HCT116 (cell line): ENCODE data around the gene KIF5A. TPM values are rescaled to one million over a fixed set of nuclear protein-coding genes. Genes with fewer than 3 reads are reported as not detected.

Experiments
- ATAC-seq: fragments of 200-7000 bp; cut with Tn5 transposase; 2 replicates; pipeline ENCODE4 v1.9.1; 2020; ENCODE audit warnings: mild to moderate bottlenecking, moderate library complexity
- BruUV-seq: library from RNA; stranded (reverse); fragments of 400-500 nt; replicated peaks from 2 replicates; lab custom pipeline; 2021; lab: Mats Ljungman, UMichigan
- CTCF ChIA-PET: fragments of 300-600 bp; sonication (Branson Sonifier 250); formaldehyde crosslinking; loops from one replicate; lab custom pipeline; 2021; ENCODE audit warnings: antibody characterized with exemption; lab: Charles Lee
- POLR2A ChIA-PET: fragments of 300-600, 350-600 bp; sonication (Branson Sonifier 250); formaldehyde crosslinking; loops from one replicate; lab custom pipeline; 2021; ENCODE audit warnings: antibody characterized with exemption; lab: Charles Lee
- RAD21 ChIA-PET, 2 experiments: fragments of 300-600 bp; sonication (Branson Sonifier 250); formaldehyde crosslinking; loops; one replicate each; lab custom pipeline; 2023; ENCODE audit warnings: low total read pairs in 2 of 2; ENCODE audit not compliant: uncharacterized antibody in 2 of 2, unreplicated experiment in 2 of 2, low non-redundant PET in 1 of 2; lab: Charles Lee
- DNase-seq: peaks from one replicate; pipeline ENCODE4 v3.0.0-alpha.2; 2010; ENCODE audit warnings: low read depth, low spot score
- H2AFZ ChIP-seq: fragments of 200-600 bp; shearing (Covaris generic), sonication (generic); 2 replicates; pipeline ENCODE4 v1.6.1; 2017; ENCODE audit warnings: low read depth, mixed run types, mixed read lengths, antibody characterized with exemption, low read length; ENCODE audit not compliant: poor library complexity, severe bottlenecking
- H3K27ac ChIP-seq: 2 replicates; pipeline ENCODE4 v1.5.1; 2012; ENCODE audit warnings: low read depth, low read length
- H3K27me3 ChIP-seq: fragments of 200-600 bp; sonication (generic); 2 replicates; pipeline ENCODE4 v1.6.1; 2016; ENCODE audit warnings: mixed run types, low read length, mixed read lengths; ENCODE audit not compliant: insufficient read depth
- H3K36me3 ChIP-seq, 2 experiments: fragments of 200-500 bp in 1 of 2; fragments of 200-600 bp in 1 of 2; sonication (Bioruptor generic) in 1 of 2; sonication (generic) in 1 of 2; 2 replicates each; pipeline versions ENCODE4 v1.5.1 to v1.6.1; 2014 to 2016; ENCODE audit warnings: low read length in 2 of 2, inconsistent platforms in 1 of 2, mixed read lengths in 1 of 2, mixed run types in 1 of 2; ENCODE audit not compliant: insufficient read depth in 2 of 2, control insufficient read depth in 1 of 2
- H3K4me1 ChIP-seq, 2 experiments: fragments of 200-600 bp in 1 of 2; sonication (generic) in 1 of 2; 2 replicates each; pipeline versions ENCODE4 v1.5.1 to v1.6.1; 2012 to 2017; ENCODE audit warnings: low read length in 2 of 2, inconsistent platforms in 1 of 2, mild to moderate bottlenecking in 1 of 2, mixed read lengths in 1 of 2, mixed run types in 1 of 2, moderate library complexity in 1 of 2; ENCODE audit not compliant: insufficient read depth in 2 of 2, control insufficient read depth in 1 of 2
- H3K4me2 ChIP-seq: fragments of 200-600 bp; sonication (generic); 2 replicates; pipeline ENCODE4 v1.6.1; 2017; ENCODE audit warnings: mixed run types, low read length, mixed read lengths
- H3K4me3 ChIP-seq, 2 experiments: fragments of 200-600 bp in 1 of 2; sonication (generic) in 1 of 2; replicated peaks in 1 of 2; 2 replicates each; pipeline ENCODE4 v1.5.1; 2011 to 2016; ENCODE audit warnings: low read length in 2 of 2, control low read depth in 1 of 2, low read depth in 1 of 2, mild to moderate bottlenecking in 1 of 2, mixed read lengths in 1 of 2, mixed run types in 1 of 2
- H3K79me2 ChIP-seq: fragments of 200-600 bp; sonication (generic); 2 replicates; pipeline ENCODE4 v1.6.1; 2017; ENCODE audit warnings: mild to moderate bottlenecking, mixed run types, low read length, moderate library complexity, mixed read lengths; ENCODE audit not compliant: insufficient read depth
- H3K9ac ChIP-seq: fragments of 200-600 bp; sonication (generic); 2 replicates; pipeline ENCODE4 v1.6.1; 2016; ENCODE audit warnings: low read length, mixed read lengths
- H3K9me2 ChIP-seq: fragments of 200-600 bp; sonication (generic), shearing (Covaris generic); 2 replicates; pipeline ENCODE4 v1.6.1; 2017; ENCODE audit warnings: mixed run types, mild to moderate bottlenecking, moderate library complexity; ENCODE audit not compliant: insufficient read depth
- H3K9me3 ChIP-seq, 2 experiments: fragments of 200-500 bp in 1 of 2; fragments of 200-600 bp in 1 of 2; sonication (Bioruptor generic) in 1 of 2; sonication (generic) in 1 of 2; 2 replicates each; pipeline ENCODE4 v1.6.1; 2014 to 2017; ENCODE audit warnings: low read length in 2 of 2, mixed read lengths in 2 of 2, inconsistent platforms in 1 of 2, low read depth in 1 of 2, mild to moderate bottlenecking in 1 of 2, mixed run types in 1 of 2, moderate library complexity in 1 of 2; ENCODE audit not compliant: control insufficient read depth in 1 of 2, insufficient read depth in 1 of 2
- H4K20me1 ChIP-seq: fragments of 200-600 bp; sonication (generic), shearing (Covaris generic); 2 replicates; pipeline ENCODE4 v1.6.1; 2017; ENCODE audit warnings: mixed run types, mild to moderate bottlenecking, moderate library complexity; ENCODE audit not compliant: insufficient read depth
- CEBPB ChIP-seq: IDR thresholded peaks from 2 replicates; pipeline ENCODE4 v1.6.1; 2012; ENCODE audit warnings: low read depth
- ELF1 ChIP-seq: IDR thresholded peaks from 2 replicates; pipeline ENCODE4 v1.6.1; 2012; ENCODE audit warnings: low read depth, borderline replicate concordance
- EZH2 ChIP-seq: fragments of 200-600 bp; sonication (generic); IDR thresholded peaks from 2 replicates; pipeline ENCODE4 v1.6.1; 2017; ENCODE audit warnings: antibody characterized with exemption, mixed run types
- EZH2phosphoT487 ChIP-seq: fragments of 200-600 bp; IDR thresholded peaks from 2 replicates; pipeline ENCODE4 v1.6.1; 2018; ENCODE audit warnings: antibody characterized with exemption, borderline replicate concordance
- FOSL1 ChIP-seq: IDR thresholded peaks from 2 replicates; pipeline ENCODE4 v1.6.1; 2012; ENCODE audit warnings: low read depth
- JUND ChIP-seq: IDR thresholded peaks from 2 replicates; pipeline ENCODE4 v1.6.1; 2012
- POLR2A ChIP-seq: IDR thresholded peaks from 2 replicates; pipeline ENCODE4 v1.7.0; 2011; ENCODE audit warnings: borderline replicate concordance; ENCODE audit not compliant: insufficient read depth, insufficient read length; ENCODE audit errors: extremely low read depth
- POLR2AphosphoS5 ChIP-seq: IDR thresholded peaks from 2 replicates; pipeline ENCODE4 v1.6.1; 2011; ENCODE audit warnings: mild to moderate bottlenecking, low read depth, low read length, moderate library complexity
- SRF ChIP-seq: IDR thresholded peaks from 2 replicates; pipeline ENCODE4 v1.6.1; 2012; ENCODE audit warnings: low read depth
- TCF7L2 ChIP-seq: IDR thresholded peaks from 2 replicates; pipeline ENCODE4 v1.7.0; 2011; ENCODE audit warnings: borderline replicate concordance, inconsistent platforms; ENCODE audit not compliant: insufficient read depth, insufficient read length; ENCODE audit errors: extremely low read depth
- YY1 ChIP-seq: IDR thresholded peaks from 2 replicates; pipeline ENCODE4 v1.6.1; 2011; ENCODE audit warnings: low read length, low read depth, moderate library complexity, mild to moderate bottlenecking; ENCODE audit not compliant: insufficient replicate concordance; ENCODE audit errors: extremely low read depth
- ZFX ChIP-seq: fragments of 450-650 bp; IDR thresholded peaks from 2 replicates; pipeline ENCODE4 v1.6.1; 2017
- ZNF274 ChIP-seq: fragments of 200-500 bp; sonication (Bioruptor generic); IDR thresholded peaks from 2 replicates; pipeline ENCODE4 v1.6.1; 2014; ENCODE audit warnings: mild to moderate bottlenecking, low read depth, low read length, inconsistent platforms
- intact Hi-C: fragments of 100-400 bp; cut with micrococcal nuclease; formaldehyde crosslinking; loops from 2 replicates; pipeline ENCODE4 v1.10.0; 2022
- total RNA-seq: library from RNA; stranded (reverse); gene quantifications from one replicate; pipeline ENCODE4 v1.2.1, GENCODE V29; 2021; ENCODE audit not compliant: unreplicated experiment
- TF ChIP-seq, protein P1 (sequence below): IDR thresholded peaks from 2 replicates; pipeline ENCODE4 v1.6.1; 2012
- TF ChIP-seq, protein P2 (sequence below), 3 experiments: fragments of 200-600 bp in 1 of 3; sonication (generic) in 1 of 3; IDR thresholded peaks in 2 of 3; conservative IDR thresholded peaks in 1 of 3; 2 replicates each; pipeline ENCODE4 v1.5.1; 2012 to 2017; ENCODE audit warnings: low read depth in 2 of 3, low read length in 2 of 3, antibody characterized with exemption in 1 of 3, borderline replicate concordance in 1 of 3, control low read depth in 1 of 3, mild to moderate bottlenecking in 1 of 3, mixed read lengths in 1 of 3, mixed run types in 1 of 3, moderate library complexity in 1 of 3; ENCODE audit not compliant: insufficient read depth in 1 of 3
- TF ChIP-seq, protein P3 (sequence below): IDR thresholded peaks from 2 replicates; pipeline ENCODE4 v1.6.1; 2012; ENCODE audit warnings: low read depth
- TF ChIP-seq, protein P4 (sequence below): IDR thresholded peaks from 2 replicates; pipeline ENCODE4 v1.6.1; 2011; ENCODE audit warnings: mild to moderate bottlenecking, low read length, moderate library complexity; ENCODE audit not compliant: insufficient replicate concordance; ENCODE audit errors: extremely low read depth

KIF5A gene
- total RNA-seq, 1 experiment from 2014 or later = 5.2 TPM

DNA sequence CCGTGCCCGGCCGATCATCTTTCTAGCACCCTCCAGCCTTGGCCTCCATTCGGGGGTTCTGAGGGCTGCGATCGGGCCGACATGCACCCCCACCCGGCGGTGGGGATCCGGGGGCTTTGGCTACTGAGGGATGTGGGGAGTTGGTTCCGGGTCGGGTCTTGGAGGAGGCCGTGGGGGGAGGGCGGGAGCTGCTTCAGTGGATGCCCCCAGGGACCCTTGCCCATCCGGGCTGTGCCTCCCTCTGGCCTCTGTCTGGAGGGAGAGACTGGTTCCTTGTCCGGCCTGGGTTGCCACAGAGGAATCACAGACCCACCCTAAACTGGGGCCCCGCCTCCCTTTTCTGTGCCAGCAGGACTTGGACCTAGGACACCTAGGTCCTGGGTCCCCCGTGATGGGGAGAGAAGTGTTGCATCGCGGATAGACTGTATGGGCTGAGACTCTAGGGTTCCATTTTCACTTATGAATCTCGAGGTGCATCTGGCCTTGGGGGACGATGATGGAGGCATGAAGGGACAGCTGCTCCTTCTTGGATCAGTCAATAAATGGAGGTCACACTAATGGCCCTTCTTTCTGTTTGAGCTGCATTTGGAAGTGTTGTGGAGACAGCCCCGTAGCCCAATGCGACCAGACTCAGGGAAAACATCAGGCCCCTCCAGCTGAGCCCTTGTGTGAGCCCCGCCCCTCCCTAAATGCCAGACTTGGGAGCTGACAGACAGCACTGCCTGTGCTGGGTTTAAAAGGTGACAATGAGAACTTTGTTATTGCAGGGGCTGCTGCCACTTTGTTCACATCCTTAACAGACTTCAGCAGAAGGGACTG, 55.4 kb downstream of the KIF5A start:
- BruUV-seq = no TSS peak
- intact Hi-C loops = no loop called here
- RAD21 ChIA-PET = no interaction called here

More for the DNA sequence above, 55.4 kb downstream of the KIF5A start:
- Histone ChIP-seq H3K9me3 (no peaks in the 10 kb centered on the region), H3K9me2 (no peaks in the 10 kb centered on the region), H3K27me3 (no peaks in the 10 kb centered on the region), H4K20me1 (no peaks in the 10 kb centered on the region), H3K9ac (no peak overlapping the region), H3K4me1 (peaks cover 2 to 6% of the 10 kb centered on the region in 2 experiments; a peak in 2 of 4 replicates), H3K79me2 (no peaks in the 10 kb centered on the region), H3K27ac (no peak overlapping the region), H2AFZ (no peak overlapping the region), H3K4me3 (no peak overlapping the region), H3K36me3 (peaks cover 8 to 10% of the 10 kb centered on the region in 2 experiments; a peak in 2 of 4 replicates), H3K4me2 (no peak overlapping the region)
- POLR2A ChIA-PET = no interaction called here
- TF ChIP-seq, protein P1, sequence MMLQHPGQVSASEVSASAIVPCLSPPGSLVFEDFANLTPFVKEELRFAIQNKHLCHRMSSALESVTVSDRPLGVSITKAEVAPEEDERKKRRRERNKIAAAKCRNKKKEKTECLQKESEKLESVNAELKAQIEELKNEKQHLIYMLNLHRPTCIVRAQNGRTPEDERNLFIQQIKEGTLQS = no peak
- no peak for TF ChIP-seq EZH2phosphoT487
- no peak for TF ChIP-seq FOSL1
- TF ChIP-seq ELF1 = no peak
- no peak for TF ChIP-seq POLR2A
- TF ChIP-seq, protein P2, sequence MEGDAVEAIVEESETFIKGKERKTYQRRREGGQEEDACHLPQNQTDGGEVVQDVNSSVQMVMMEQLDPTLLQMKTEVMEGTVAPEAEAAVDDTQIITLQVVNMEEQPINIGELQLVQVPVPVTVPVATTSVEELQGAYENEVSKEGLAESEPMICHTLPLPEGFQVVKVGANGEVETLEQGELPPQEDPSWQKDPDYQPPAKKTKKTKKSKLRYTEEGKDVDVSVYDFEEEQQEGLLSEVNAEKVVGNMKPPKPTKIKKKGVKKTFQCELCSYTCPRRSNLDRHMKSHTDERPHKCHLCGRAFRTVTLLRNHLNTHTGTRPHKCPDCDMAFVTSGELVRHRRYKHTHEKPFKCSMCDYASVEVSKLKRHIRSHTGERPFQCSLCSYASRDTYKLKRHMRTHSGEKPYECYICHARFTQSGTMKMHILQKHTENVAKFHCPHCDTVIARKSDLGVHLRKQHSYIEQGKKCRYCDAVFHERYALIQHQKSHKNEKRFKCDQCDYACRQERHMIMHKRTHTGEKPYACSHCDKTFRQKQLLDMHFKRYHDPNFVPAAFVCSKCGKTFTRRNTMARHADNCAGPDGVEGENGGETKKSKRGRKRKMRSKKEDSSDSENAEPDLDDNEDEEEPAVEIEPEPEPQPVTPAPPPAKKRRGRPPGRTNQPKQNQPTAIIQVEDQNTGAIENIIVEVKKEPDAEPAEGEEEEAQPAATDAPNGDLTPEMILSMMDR (IDR thresholded peaks at IDR 0.05 in 2 of 3, conservative IDR thresholded peaks at IDR 0.05 in 1 of 3; ENCODE audit: borderline replicate concordance in 1 of 3, insufficient read depth in 1 of 3, low read depth in 2 of 3, low read length in 2 of 3) = no peak
- TF ChIP-seq, protein P3, sequence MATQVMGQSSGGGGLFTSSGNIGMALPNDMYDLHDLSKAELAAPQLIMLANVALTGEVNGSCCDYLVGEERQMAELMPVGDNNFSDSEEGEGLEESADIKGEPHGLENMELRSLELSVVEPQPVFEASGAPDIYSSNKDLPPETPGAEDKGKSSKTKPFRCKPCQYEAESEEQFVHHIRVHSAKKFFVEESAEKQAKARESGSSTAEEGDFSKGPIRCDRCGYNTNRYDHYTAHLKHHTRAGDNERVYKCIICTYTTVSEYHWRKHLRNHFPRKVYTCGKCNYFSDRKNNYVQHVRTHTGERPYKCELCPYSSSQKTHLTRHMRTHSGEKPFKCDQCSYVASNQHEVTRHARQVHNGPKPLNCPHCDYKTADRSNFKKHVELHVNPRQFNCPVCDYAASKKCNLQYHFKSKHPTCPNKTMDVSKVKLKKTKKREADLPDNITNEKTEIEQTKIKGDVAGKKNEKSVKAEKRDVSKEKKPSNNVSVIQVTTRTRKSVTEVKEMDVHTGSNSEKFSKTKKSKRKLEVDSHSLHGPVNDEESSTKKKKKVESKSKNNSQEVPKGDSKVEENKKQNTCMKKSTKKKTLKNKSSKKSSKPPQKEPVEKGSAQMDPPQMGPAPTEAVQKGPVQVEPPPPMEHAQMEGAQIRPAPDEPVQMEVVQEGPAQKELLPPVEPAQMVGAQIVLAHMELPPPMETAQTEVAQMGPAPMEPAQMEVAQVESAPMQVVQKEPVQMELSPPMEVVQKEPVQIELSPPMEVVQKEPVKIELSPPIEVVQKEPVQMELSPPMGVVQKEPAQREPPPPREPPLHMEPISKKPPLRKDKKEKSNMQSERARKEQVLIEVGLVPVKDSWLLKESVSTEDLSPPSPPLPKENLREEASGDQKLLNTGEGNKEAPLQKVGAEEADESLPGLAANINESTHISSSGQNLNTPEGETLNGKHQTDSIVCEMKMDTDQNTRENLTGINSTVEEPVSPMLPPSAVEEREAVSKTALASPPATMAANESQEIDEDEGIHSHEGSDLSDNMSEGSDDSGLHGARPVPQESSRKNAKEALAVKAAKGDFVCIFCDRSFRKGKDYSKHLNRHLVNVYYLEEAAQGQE = no peak
- TF ChIP-seq YY1 = no peak
- TF ChIP-seq SRF = no peak
- TF ChIP-seq JUND = no peak
- no peak for TF ChIP-seq EZH2
- TF ChIP-seq ZNF274 = no peak
- TF ChIP-seq, protein P4, sequence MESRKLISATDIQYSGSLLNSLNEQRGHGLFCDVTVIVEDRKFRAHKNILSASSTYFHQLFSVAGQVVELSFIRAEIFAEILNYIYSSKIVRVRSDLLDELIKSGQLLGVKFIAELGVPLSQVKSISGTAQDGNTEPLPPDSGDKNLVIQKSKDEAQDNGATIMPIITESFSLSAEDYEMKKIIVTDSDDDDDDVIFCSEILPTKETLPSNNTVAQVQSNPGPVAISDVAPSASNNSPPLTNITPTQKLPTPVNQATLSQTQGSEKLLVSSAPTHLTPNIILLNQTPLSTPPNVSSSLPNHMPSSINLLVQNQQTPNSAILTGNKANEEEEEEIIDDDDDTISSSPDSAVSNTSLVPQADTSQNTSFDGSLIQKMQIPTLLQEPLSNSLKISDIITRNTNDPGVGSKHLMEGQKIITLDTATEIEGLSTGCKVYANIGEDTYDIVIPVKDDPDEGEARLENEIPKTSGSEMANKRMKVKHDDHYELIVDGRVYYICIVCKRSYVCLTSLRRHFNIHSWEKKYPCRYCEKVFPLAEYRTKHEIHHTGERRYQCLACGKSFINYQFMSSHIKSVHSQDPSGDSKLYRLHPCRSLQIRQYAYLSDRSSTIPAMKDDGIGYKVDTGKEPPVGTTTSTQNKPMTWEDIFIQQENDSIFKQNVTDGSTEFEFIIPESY = no peak
- no peak for TF ChIP-seq TCF7L2
- TF ChIP-seq ZFX = no peak
- TF ChIP-seq CEBPB = no peak
- TF ChIP-seq POLR2AphosphoS5 = no peak
- no peak for DNase-seq
- ATAC-seq = no peak
- CTCF ChIA-PET = no interaction called here
